ENCODE results near the gene TRIB2.

The TRIB2 gene

DNA sequence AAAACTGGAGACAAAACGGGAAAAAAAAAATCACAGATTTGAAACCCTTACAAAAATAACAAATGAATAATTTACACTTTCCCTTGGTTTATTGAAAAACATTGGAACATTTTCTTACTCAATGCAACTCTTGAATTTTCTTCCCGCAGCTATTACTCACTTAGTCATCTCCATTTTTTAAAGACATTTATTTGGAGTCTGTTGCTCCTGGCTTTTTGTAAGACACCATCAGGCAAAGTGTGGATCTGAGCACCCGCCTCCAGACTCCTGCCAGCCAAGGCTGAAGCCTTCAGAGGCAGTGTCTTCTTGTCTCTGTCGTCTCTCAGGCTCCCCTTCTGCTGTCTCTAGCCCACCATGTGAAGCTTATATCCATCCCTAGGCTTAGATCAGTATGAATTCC lies 46.2 kb downstream of the TRIB2 start:
- no peak for DNase-seq
- TF ChIP-seq POLR2A (IDR thresholded peaks at IDR 0.05; ENCODE audit: low read length) = no peak
- no peak for TF ChIP-seq GATA1 (IDR thresholded peaks at IDR 0.05; ENCODE audit: low read depth, low read length)

- TF ChIP-seq POLR2A (IDR thresholded peaks at IDR 0.05; ENCODE audit: low read length) (no peak), GATA1 (IDR thresholded peaks at IDR 0.05; ENCODE audit: low read depth, low read length) (no peak)
- DNase-seq = no peak
Observed at GRCh38 chr2:12763486-12763885, 46.8 kb downstream of the TRIB2 start.

DNA sequence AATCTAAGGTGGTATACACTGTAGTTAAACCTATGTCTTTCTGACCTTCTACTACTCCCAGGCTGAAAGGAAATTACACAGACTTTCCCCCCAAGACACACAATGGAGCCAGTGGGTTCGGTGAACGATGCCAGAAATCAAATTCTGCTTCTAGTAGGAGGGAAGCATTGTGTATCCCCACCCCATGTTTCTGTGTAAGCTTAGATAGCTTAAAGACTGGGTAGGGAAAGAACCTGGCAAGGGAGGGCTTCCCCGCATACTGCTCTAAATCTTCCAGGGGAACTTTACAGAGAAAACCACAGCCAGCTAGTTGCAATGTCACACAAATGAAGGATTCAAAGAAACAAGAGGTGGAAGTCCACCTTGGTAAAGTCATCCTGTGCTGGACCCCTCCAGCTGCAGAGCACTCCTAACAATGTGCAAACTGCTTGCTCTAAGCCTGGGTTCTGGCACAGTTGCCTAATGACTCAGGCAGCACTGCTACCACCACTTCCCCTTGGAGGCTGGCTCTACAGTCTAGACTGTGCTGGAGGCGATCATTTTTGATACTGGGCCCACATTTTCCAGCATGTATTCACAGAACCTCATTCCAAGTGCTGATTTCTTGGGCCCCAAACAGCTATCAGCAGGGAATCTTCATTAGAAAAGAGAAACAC lies 47.5 kb downstream of the TRIB2 start:
- no peak for DNase-seq

DNA sequence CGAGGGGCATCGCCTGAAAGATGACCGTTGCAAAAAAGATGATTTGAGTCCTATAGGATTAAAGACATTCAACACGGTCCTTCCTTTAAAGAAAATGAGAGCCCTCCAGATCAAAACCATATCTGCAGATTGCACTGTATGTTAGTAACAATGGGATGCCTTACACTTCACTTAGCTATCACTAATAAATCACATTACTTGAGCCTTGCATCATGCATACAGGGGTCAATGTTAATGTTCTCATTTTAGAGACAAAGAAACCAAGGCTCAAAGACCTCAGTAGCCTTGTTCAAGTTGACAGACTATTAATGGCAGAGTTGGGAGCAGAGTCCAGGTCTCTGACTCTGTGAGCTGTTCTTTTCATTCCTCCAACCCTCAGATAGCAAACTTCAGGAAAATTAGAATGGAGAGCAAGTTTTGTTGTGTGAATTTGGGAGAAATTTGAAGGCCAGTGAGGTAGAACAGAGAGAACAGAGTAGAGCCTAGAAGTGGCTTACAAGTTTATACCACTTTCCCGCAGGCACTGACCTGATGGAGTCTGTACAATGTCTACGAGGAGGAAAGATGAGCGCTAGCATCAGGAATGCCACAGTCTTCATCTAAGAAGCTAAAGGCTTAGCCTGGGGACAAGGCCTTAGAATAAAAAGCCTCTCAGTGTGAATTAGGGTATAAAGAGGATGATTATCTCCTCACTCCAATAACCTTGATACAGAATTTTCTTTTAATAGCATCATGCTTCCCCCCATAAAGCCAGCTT lies 48.3 kb downstream of the TRIB2 start:
- no peak for DNase-seq
- TF ChIP-seq POLR2A (IDR thresholded peaks at IDR 0.05; ENCODE audit: low read length) = no peak
- no peak for TF ChIP-seq GATA1 (IDR thresholded peaks at IDR 0.05; ENCODE audit: low read depth, low read length)

More for the DNA sequence above, 47.5 kb downstream of the TRIB2 start:
- TF ChIP-seq GATA1 (IDR thresholded peaks at IDR 0.05; ENCODE audit: low read depth, low read length) (no peak), POLR2A (IDR thresholded peaks at IDR 0.05; ENCODE audit: low read length) (no peak)

DNA sequence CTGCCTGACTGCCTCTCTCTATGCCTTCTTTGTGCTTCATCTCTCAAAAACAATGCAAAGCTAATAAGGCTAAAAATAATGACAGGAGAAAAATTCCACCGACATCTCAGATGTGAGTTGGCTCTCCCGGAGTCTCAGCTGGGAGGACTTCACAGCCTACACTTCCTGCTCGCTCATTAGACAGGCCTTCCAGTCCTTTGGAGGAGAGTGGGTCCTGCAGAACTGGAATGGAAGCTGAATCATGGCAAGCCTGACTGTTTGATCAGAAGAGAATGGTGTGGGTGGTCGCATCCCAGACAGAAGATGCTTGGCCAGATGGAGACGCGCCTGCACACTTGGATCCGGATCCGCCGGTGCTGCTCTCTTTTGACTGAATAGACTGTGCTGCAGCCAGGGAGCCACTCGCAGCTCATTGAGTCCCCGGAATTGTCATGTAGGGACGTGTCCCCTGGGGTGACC lies 49.7 kb downstream of the TRIB2 start:
- DNase-seq = no peak
- TF ChIP-seq POLR2A (IDR thresholded peaks at IDR 0.05; ENCODE audit: low read length) = no peak
- TF ChIP-seq GATA1 (IDR thresholded peaks at IDR 0.05; ENCODE audit: low read depth, low read length) = no peak

DNA sequence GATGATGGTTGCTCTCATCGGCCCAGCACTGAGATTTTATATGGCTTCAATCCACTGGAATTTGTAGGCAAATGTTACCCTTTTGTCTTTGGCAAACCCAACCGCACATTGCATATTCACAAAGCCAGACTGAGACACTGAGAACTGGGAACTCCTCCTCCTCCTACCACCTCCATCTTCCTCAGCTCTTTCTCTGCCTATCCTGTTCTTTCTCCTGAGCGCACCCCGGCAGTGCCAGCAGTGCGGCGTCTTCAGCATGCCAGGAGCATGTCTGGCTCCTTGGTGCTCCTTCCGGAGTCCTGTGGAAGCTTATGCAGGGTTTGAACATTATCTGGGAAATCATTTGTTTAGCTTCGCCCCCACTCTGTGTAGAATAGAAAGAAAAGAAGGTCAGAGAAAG lies 50.8 kb downstream of the TRIB2 start:
- no peak for DNase-seq
- no peak for TF ChIP-seq GATA1 (IDR thresholded peaks at IDR 0.05; ENCODE audit: low read depth, low read length)
- no peak for TF ChIP-seq POLR2A (IDR thresholded peaks at IDR 0.05; ENCODE audit: low read length)

DNA sequence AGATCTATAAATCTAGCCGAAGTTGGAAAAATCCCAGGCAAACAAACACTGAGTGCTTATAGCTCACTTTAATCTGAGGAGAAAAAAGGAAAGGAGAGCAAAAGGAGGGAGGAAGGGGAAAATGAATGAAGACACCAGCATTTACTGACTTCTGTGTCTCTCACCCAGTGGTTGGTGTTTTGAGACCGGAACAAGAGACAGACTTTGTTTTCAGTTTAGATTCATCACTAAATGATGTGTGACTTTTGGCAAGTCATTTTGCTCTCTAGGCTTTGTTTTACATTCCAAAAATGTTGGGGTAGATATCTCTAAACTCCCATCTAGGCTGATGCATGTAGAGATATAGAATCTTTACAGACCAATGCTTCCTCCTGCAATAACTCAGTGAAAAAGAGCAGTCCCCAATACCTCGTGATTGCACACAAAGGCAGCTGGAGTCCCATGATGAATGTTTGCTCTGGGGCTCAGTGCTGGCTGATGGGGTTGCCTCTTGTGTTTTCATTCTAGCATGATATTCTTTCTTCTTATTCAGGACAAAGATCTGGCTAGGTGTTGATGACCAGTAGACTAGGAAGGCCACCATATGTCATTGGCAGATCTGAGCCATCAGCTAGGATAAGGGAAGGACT lies 51.4 kb downstream of the TRIB2 start:
- DNase-seq = no peak
- TF ChIP-seq POLR2A (IDR thresholded peaks at IDR 0.05; ENCODE audit: low read length) = no peak

DNA sequence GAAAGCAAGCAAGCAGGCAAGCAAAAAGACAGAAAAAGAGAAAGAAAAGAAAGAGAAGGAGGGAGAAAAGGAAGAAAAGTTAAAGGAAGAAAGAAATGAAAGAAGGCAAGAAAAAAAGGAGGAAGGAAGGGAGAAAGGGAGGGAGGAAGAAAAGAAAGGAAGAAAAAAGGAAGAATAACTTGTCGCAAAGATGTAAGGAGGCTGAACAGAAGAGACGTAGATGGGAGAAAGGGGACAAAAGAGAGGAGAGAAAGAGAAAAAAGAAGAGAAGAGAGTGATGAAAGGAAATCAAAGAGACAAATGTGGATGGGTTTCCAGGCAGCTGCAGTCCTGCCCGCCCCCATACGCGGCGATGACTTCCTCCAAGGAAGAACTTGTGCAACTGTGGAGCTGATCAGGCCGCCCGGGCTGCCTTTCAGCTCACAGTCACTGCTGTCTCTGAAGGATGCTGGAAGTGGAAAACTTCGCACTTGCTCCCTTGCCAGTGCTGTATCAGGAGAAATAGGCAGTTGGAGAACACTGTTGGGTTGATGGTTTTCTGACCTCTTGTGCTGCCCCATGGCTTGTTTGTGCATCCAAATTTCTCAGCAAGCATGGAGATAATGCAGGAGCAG lies 52.9 kb downstream of the TRIB2 start:
- no peak for TF ChIP-seq POLR2A (IDR thresholded peaks at IDR 0.05; ENCODE audit: low read length)
- no peak for TF ChIP-seq GATA1 (IDR thresholded peaks at IDR 0.05; ENCODE audit: low read depth, low read length)
- no peak for DNase-seq

DNA sequence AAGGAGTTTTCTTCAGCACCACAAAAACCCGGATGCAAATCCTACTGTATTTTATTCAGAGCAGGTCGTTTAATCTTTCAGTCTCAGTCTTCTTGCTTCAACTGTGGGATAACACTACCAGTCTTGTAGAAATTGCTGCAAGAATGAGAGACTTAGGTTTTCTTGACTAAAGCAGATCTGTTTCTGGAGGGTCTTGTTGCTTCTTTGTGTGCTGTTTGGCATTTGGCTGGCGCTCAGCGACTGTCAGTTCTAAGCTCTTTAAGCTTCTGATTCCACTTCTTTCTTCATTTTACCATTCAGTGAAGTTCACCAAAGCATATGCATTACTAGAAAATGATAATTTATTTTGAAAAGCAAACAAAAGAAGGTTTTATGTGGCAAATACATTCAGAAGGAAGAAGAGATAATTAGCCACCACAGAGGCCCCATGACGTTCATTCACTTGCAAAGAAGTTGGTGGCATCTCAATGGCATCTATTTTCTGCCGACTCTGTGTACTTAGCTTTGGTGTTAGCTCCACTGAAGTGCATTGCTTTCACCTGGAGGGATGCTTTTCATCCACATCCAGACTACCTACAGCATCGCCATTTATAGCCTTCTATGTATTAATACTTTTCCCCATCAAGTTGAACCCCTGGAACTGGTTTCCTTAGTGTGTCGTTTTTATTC lies 53.7 kb downstream of the TRIB2 start:
- DNase-seq = no peak
- TF ChIP-seq GATA1 (IDR thresholded peaks at IDR 0.05; ENCODE audit: low read depth, low read length) (no peak), POLR2A (IDR thresholded peaks at IDR 0.05; ENCODE audit: low read length) (no peak)

DNA sequence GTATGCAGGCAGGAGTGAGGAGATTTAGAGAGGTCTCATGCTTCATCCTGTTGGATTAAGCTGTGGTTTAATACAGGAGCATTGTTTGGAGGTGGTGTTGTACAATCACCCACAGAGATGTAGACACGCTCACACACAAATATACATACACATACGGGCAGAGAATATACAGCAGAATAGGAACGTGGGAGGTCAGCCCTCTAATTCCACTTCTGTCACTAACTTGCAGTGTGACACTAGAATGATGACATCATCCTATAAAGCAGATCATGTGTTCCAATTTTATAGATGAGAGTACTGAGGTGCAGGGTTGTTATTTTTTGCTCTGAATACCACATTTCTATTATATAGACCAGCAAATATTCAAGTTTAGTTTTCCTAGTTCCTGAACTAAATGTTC lies 54.4 kb downstream of the TRIB2 start:
- DNase-seq = no peak
- TF ChIP-seq GATA1 (IDR thresholded peaks at IDR 0.05; ENCODE audit: low read depth, low read length) (no peak), POLR2A (IDR thresholded peaks at IDR 0.05; ENCODE audit: low read length) (no peak)

DNA sequence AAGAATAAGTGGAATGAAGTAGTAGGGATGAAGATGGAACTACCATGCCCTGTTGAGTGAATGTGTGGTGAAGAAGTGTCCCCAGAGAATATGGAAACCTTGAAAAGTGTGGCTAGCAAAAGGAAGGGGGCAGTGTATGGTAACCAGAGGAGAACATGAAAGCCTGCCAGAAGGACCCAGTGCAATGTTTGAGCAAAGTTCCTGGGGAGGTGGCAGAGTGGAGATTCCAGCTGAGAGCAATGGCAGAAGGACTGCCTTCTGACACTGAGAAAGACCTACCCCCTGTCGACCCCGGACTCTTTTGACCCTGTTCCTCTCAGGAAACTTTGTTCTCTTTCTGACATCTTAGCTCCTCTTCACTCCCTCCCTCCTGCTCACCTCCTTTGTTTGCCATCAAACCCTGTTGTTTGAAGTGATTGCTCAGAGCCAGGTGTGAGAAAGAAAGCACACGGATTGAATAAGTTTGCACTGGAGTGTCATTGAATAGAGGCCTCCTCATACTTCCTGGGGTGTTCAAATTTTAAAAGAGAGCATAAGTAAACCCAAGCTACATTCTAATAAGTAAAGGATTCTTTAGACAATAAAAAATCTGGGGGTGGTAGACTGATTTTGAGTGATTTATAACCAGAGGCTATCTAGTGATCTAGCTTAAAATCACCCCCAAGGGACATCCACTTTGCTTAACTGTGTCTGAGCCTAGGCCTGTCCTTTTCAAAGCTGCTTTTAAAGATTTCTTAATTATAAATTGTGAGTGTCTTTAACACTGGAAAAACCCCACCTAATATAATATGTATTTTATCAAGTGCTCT lies 57.1 kb downstream of the TRIB2 start:
- DNase-seq = no peak
- no peak for TF ChIP-seq GATA1 (IDR thresholded peaks at IDR 0.05; ENCODE audit: low read depth, low read length)

- DNase-seq = no peak
- TF ChIP-seq GATA1 (IDR thresholded peaks at IDR 0.05; ENCODE audit: low read depth, low read length) (no peak), POLR2A (IDR thresholded peaks at IDR 0.05; ENCODE audit: low read length) (no peak)
Observed at GRCh38 chr2:12774395-12774727, 57.6 kb downstream of the TRIB2 start.

- no peak for DNase-seq
- TF ChIP-seq POLR2A (IDR thresholded peaks at IDR 0.05; ENCODE audit: low read length) = no peak
- TF ChIP-seq GATA1 (IDR thresholded peaks at IDR 0.05; ENCODE audit: low read depth, low read length) = no peak
Observed at GRCh38 chr2:12776521-12776961, 59.8 kb downstream of the TRIB2 start.

Measured in erythroblast (primary cell).